Activated effector memory CD4-positive, alpha-beta T cell treated with Interleukin-2 at 50 U/mL for 16 hours (primary cell): ENCODE data around the gene RTN4RL1.

Experiments used
- DNase-seq: peaks from one replicate; pipeline ENCODE4 v3.0.0-alpha.2; 2020

Gene RTN4RL1

GRCh38 chr17:2058586-2059546, 33.7 kb upstream of the RTN4RL1 start:
- peak; percentile 29 for DNase-seq

DNA sequence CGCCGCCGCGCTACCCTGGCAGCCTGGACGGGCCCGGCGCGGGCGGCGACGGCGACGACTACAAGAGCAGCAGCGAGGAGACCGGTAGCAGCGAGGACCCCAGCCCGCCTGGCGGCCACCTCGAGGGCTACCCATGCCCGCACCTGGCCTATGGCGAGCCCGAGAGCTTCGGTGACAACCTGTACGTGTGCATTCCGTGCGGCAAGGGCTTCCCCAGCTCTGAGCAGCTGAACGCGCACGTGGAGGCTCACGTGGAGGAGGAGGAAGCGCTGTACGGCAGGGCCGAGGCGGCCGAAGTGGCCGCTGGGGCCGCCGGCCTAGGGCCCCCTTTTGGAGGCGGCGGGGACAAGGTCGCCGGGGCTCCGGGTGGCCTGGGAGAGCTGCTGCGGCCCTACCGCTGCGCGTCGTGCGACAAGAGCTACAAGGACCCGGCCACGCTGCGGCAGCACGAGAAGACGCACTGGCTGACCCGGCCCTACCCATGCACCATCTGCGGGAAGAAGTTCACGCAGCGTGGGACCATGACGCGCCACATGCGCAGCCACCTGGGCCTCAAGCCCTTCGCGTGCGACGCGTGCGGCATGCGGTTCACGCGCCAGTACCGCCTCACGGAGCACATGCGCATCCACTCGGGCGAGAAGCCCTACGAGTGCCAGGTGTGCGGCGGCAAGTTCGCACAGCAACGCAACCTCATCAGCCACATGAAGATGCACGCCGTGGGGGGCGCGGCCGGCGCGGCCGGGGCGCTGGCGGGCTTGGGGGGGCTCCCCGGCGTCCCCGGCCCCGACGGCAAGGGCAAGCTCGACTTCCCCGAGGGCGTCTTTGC, 32.8 kb upstream of the RTN4RL1 start:
- DNase-seq: no peak

GRCh38 chr17:2057175-2057759, 32.1 kb upstream of the RTN4RL1 start:
- no peak for DNase-seq

- DNase-seq: peak; percentile 53
Observed at GRCh38 chr17:2056206-2057174, 31.4 kb upstream of the RTN4RL1 start.

DNA sequence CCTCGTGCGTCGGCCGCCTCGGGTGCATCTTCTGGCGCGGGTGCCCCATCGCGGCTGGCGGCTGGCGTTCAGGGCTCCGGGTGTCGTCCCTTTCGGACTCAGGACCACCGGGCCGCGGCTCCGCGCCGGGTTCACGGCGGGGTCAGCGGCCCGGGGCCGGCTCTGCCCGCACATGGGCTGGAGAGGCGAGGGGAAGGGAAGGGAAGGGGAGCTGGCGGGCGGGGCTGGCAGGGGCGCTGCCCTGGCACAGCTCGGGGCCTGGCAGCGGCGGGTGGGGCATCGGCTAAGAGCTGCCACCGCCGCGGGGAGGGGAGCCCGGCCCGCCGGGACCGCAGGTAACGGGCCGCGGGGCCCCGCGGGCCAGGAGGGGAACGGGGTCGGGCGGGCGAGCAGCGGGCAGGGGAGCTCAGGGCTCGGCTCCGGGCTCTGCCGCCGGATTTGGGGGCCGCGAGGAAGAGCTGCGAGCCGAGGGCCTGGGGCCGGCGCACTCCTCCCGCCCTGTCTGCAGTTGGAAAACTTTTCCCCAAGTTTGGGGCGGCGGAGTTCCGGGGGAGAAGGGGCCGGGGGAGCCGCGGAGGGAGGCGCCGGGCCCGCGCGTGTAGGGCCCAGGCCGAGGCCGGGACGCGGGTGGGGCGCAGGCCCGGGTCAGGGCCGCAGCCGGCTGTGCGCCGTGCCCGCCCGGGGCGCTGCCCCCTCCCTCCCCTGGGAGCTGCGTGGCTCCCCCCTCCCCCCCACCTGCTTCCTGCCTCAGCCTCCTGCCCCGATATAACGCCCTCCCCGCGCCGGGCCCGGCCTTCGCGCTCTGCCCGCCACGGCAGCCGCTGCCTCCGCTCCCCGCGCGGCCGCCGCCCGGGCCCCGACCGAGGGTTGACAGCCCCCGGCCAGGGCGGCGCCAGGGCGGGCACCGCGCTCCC, 30.4 kb upstream of the RTN4RL1 start:
- peak; percentile 25 for DNase-seq

GRCh38 chr17:2054512-2055291, 29.6 kb upstream of the RTN4RL1 start, which contains the start of gene HIC1:
TSS of gene HIC1 (plus strand) at chr17:2055103. CDS start at chr17:2056691, 1,588 bp downstream.
- DNase-seq: peak; percentile 76

- DNase-seq: no peak
Observed at GRCh38 chr17:2054262-2054511, 29.1 kb upstream of the RTN4RL1 start.

- DNase-seq: peak; percentile 64
Observed at GRCh38 chr17:2053380-2054261, 28.5 kb upstream of the RTN4RL1 start.

GRCh38 chr17:2051933-2052559, 26.9 kb upstream of the RTN4RL1 start:
- no peak for DNase-seq

DNA sequence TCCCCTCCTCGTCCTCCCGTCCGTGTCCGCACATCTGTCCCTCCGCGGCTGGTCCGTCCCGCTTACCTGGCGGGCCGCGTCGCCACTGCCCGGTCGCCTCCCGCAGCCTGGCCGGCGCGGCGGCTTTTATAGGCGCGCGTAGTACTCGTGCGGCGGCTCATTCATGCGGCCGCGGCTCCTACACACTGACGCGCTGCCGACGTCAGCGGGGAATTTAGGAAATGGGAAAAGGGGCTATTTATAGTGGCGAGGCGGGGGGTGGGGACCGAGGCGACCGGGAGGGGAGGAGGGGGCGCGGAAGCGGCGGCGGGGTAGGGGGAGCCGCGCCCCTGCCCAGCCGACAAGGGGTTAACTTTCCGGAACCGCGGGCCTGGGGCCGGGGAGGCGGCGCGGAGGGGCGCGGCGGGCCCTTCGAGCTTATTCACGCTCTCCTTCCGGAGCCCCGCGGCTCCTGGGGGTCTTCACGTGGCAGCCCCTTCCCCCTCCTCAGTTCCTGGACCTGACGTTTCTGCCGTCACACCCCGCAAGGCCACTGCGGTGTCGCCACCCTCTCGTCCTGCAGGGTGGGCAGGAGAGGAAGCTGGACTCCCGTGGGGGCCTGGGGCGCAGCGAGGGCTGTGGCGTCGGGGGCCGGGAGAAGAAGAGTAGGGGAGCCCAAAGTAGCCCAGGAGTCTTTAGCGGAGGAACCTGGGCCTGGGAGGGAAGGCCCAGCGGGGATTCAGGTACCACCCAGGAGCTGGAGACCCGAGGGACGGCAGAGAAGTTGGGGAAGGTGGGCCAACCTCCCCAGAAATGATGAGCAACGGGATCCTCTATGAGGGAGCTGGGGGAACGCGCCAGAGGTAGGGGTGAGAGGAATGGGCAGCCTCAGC, 26.2 kb upstream of the RTN4RL1 start:
- DNase-seq: no peak

- DNase-seq: peak; percentile 48
Observed at GRCh38 chr17:2050300-2051060, 25.3 kb upstream of the RTN4RL1 start.

- DNase-seq: peak; percentile 88
Observed at GRCh38 chr17:2049333-2050299, 24.5 kb upstream of the RTN4RL1 start.

DNA sequence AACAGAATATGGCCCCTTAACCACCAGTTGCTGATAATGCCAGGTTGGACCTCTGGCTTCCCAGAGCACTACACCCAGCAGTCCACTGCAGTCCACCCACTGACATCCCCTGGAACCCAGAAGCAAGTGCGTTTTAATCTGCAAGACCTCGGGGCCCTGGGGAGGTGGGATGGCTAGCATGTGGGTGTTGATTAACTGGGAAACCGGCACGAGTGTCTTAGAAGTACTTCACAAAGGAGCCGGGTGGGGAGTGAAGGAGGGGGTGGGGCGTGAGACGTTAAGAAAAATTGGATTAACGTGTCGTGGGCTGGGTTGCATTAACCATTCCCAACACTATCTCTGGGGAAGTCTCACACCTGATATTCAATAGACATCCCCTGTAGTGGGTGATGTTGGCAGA, 23.7 kb upstream of the RTN4RL1 start:
- DNase-seq: no peak

DNA sequence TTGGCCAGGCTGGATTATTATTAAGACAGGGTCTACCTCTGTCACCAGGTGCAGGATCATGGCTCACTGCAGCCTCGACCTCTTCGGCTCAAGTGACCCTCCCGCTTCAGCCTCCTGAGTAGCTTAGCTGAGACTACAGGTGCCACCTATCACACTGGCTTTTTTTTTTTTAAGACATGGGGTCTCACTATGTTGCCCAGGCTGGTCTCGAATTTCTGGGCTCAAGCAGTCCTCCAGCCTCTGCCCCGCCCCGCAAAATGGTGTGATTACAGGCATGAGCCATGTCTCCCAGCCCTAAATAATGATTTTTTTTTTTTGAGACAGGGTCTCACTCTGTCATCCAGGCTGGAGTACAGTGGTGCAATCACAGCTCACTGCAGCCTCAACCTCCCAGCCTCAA, 22.5 kb upstream of the RTN4RL1 start:
- no peak for DNase-seq

GRCh38 chr17:2044263-2044894, 19.2 kb upstream of the RTN4RL1 start:
- DNase-seq: no peak
